Suppressor macrophage (primary cell): Measurements from ENCODE around the gene UBE2E1.

Source experiments
- DNase-seq, 4 experiments: peaks; one replicate each; pipeline ENCODE4 v3.0.0-alpha.2; 2020 to 2022

The UBE2E1 gene

DNA sequence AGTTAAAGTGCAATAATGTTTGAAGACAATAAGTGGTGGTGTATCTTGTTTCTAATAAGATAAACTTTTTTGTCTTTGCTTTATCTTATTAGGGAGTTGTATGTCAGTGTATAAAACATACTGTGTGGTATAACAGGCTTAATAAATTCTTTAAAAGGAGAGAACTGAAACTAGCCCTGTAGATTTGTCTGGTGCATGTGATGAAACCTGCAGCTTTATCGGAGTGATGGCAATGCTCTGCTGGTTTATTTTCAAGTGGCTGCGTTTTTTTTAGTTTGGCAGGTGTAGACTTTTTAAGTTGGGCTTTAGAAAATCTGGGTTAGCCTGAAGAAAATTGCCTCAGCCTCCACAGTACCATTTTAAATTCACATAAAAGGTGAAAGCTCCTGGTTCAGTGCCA is 113.9 kb downstream of the UBE2E1 start:
- no peak for DNase-seq

GRCh38 chr3:23920151-23920655 is 114.4 kb downstream of the UBE2E1 start:
- no peak for DNase-seq

- DNase-seq, result no peak
These were observed 115.3 kb downstream of the UBE2E1 start for GRCh38 chr3:23921052-23921511.

DNA sequence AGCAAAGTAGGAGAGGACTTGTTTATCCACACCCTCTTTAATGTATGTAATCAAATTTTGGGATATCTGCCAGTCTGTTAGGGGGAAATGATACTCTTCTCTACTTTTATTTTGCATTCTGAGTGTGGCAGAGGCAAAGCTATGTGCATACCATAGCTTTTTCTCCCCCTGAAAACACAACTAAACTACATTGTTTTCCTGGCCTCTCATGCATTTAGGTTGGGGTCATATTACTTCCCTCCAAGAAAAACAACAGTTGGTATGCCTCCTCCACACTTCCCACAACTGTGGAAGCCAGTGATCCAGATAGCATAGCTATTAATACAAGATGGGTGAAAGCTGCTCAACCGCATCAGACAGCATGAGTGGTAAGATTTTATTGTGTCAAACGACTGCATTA is 118.0 kb downstream of the UBE2E1 start:
- DNase-seq, result no peak

- no peak for DNase-seq
These were observed 120.5 kb downstream of the UBE2E1 start for GRCh38 chr3:23926246-23926645.

DNA sequence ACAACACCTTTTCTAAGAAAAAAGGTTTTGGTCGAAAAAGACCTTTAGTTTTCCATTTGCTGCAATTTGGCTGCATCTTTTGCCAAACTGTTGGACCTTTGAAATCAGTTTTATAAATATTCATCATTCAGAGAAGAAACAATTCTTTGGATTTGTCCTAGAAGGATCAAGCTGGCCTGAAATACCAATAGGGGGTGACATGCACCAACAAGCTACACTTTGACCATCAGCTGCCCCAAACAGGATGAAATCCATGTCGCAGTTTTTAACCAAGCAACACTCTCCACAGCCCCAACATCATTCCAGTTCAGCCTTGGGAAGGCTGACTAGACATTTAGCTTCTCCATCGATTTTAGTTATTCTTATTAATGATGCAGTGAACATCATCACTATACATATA is 121.0 kb downstream of the UBE2E1 start:
- no peak for DNase-seq

DNA sequence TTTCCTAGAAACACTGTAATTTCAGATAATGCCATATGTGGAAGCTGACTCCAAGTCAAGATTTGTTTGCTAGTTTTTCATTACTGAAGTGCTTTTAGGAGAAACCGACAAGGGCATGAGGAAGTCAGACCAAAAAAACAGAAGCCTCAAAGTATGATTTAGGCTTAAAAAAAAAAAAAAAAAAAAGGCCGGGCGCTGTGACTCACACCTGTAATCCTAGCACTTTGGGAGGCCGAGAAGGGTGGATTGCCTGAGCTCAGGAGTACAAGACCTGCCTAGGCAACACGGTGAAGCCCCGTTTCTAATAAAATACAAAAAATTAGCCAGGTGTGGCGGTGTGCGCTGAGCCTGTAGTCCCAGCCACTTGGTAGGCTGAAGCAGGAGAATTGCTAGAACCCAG is 122.8 kb downstream of the UBE2E1 start:
- peak; percentile 37 to 76 (median 59) for DNase-seq

GRCh38 chr3:23931597-23931996 is 125.8 kb downstream of the UBE2E1 start:
- no peak for DNase-seq

GRCh38 chr3:23932571-23932970 is 126.8 kb downstream of the UBE2E1 start:
- peak; percentile 20 to 73 (median 52) for DNase-seq

- no peak for DNase-seq
These were observed 128.5 kb downstream of the UBE2E1 start for GRCh38 chr3:23934253-23934652.

- DNase-seq, result no peak
These were observed 131.5 kb downstream of the UBE2E1 start for GRCh38 chr3:23937296-23937695.

DNA sequence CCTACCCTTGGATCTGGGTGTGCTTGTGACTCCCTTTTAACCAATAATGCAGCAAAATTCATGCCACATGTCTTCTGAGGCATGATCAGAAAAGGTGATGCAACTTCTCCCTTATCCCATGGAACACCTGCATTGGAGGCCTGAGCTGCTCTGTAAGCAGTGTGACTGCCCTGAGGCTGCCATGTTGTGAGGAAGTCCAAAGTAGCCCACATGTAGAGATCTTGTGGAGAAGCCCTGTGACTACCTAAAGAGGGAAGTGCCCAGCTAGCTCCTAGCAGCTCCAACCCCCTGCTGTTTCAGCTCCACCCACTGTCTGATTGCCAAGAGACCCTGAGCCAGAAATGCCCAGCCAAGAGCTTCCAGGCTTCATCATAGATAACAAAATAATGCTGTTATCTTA is 132.9 kb downstream of the UBE2E1 start:
- DNase-seq, result peak in 3 of 4 experiments; percentile 40 to 45 (median 43)

GRCh38 chr3:23940775-23941174 is 135.0 kb downstream of the UBE2E1 start:
- DNase-seq, result no peak
